Right lobe of liver (tissue), 6 donors: Measurements from ENCODE around the gene FAM110C. TPM values are rescaled to one million over a fixed set of nuclear protein-coding genes. Genes with fewer than 3 reads are reported as not detected.

Experiments
- ATAC-seq, 4 donors: fragments of 200-7000 bp; cut with Tn5 transposase; one replicate each; pipeline ENCODE4 v1.9.1; 2020; ENCODE audit warnings: mild to moderate bottlenecking in 4 of 4, moderate library complexity in 4 of 4
- DNase-seq, 3 donors: peaks; one replicate each; pipeline ENCODE4 v3.0.0-alpha.2; 2020
- H3K27ac ChIP-seq, 3 donors: fragments of 200-600 bp; one replicate each; pipeline ENCODE4 v1.8.0; 2022
- H3K27me3 ChIP-seq, 2 donors: fragments of 200-600 bp; one replicate each; pipeline ENCODE4 v1.8.0; 2022
- H3K36me3 ChIP-seq, 4 donors: fragments of 200-600 bp; sonication (generic) in 1 of 4; one replicate each; pipeline versions ENCODE4 v1.5.1 to v1.8.0; 2017 to 2022; ENCODE audit warnings: control low read depth in 1 of 4
- H3K4me1 ChIP-seq, 4 donors: fragments of 200-600 bp; sonication (generic) in 1 of 4; one replicate each; pipeline versions ENCODE4 v1.5.1 to v1.8.0; 2017 to 2022; ENCODE audit warnings: control low read depth in 1 of 4
- H3K4me3 ChIP-seq, 3 donors: fragments of 200-600 bp; one replicate each; pipeline ENCODE4 v1.8.0; 2022
- H3K9me3 ChIP-seq, 4 donors: fragments of 200-600 bp; sonication (generic) in 1 of 4; one replicate each; pipeline versions ENCODE4 v1.5.1 to v1.8.0; 2017 to 2022; ENCODE audit warnings: control low read depth in 1 of 4
- POLR2A ChIP-seq: fragments of 450-650 bp; IDR thresholded peaks from one replicate; pipeline ENCODE4 v1.6.1; 2017; ENCODE audit warnings: antibody characterized with exemption, mild to moderate bottlenecking
- WGBS: methylation state at CpG from one replicate; pipeline ENCODE4 v1.1.6; 2018; ENCODE audit warnings: low coverage, low lambda C conversion rate; ENCODE audit not compliant: insufficient coverage; ENCODE audit errors: missing lambda C conversion rate; 5-methylcytosine and 5-hydroxymethylcytosine counted together
- intact Hi-C, 2 donors: fragments of 100-400 bp; cut with DNase I; formaldehyde crosslinking; loops; one replicate each; pipeline versions ENCODE4 v1.11.2 to v1.14.1; 2022
- total RNA-seq, 6 experiments: library from RNA; depleted of rRNA in 2 of 6; stranded (reverse); fragments of >200 nt in 2 of 6; fragmentation: NEBNext Ultra II Directional in 3 of 6; extraction: Animal tissue kit (Norgen Biotek cat#: 25700) in 3 of 6; gene quantifications; one replicate each; pipeline versions ENCODE4 v1.1.0 to v1.2.4, GENCODE V29; 2016 to 2023
- TF ChIP-seq, protein P1 (sequence below), 4 donors: fragments of 200-600 bp in 3 of 4; fragments of 450-650 bp in 1 of 4; IDR thresholded peaks; one replicate each; pipeline versions ENCODE4 v1.5.1 to v1.8.0; 2016 to 2022; ENCODE audit warnings: antibody characterized with exemption in 4 of 4, mild to moderate bottlenecking in 2 of 4
- donor health status: DM: no; HTN: yes; CAD: no.
- donor health status: DM: no; HTN: no; CAD: no.
- donor health status: DM: no; HTN: no; CAD: no.
- donor health status: DM: no; HTN: yes; CAD: no.
- donor health status: DM: no; HTN: yes; CAD: no.

The FAM110C gene
- total RNA-seq, 6 experiments from 2014 or later = 5.6 to 17.8 (median 8.8) TPM

DNA sequence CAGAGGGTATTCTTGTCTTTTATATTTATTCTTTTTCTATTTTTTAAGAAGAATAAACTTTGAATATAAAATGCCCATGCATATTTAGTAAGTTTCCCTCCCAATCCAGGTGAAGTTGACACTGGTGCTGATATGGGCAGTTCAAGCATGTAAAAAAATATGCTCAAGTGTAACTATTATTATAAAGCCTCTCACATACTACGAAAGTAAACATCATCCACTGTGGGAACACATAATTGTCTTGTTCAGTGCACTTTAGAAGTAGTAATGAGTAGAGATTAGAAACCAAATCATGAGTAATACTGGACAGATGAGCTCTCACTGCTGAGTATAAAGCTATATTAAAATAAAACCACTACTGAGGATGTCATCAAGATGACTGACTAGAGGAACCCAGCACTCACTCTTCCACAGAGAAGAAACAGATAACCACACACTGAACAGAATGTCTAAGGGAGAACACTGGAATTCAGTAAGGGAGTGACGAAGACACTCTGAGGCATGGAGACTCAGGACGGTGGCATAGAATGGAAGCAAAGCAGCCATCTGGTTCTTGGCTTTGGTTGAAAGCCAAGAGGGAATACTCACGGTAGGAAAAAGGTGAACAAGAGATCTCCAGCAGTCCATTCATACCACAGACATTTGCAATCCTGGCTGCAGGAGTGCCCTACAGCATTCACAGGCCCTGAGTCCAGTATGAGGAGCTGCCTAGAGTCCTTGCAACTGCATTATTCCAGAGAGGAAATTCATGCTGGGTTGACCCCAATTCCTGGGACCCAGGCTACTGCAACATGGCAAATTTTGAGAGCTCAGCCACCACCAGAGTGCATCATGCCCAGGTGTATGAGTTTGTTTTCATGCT is 9.5 kb upstream of the FAM110C start:
- 78% methylated on average over 4 of the region's 4 CpGs for WGBS
- H3K9me3 ChIP-seq = no peaks in the 10 kb centered on the region
- TF ChIP-seq, protein P1, sequence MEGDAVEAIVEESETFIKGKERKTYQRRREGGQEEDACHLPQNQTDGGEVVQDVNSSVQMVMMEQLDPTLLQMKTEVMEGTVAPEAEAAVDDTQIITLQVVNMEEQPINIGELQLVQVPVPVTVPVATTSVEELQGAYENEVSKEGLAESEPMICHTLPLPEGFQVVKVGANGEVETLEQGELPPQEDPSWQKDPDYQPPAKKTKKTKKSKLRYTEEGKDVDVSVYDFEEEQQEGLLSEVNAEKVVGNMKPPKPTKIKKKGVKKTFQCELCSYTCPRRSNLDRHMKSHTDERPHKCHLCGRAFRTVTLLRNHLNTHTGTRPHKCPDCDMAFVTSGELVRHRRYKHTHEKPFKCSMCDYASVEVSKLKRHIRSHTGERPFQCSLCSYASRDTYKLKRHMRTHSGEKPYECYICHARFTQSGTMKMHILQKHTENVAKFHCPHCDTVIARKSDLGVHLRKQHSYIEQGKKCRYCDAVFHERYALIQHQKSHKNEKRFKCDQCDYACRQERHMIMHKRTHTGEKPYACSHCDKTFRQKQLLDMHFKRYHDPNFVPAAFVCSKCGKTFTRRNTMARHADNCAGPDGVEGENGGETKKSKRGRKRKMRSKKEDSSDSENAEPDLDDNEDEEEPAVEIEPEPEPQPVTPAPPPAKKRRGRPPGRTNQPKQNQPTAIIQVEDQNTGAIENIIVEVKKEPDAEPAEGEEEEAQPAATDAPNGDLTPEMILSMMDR (IDR thresholded peaks at IDR 0.05) = no peak
- TF ChIP-seq POLR2A = no peak
- no peak overlapping the region for H3K4me3 ChIP-seq
- H3K36me3 ChIP-seq = no peaks in the 10 kb centered on the region
- H3K27ac ChIP-seq = no peak overlapping the region
- ATAC-seq = no peak
- H3K4me1 ChIP-seq = no peaks in the 10 kb centered on the region
- no peaks in the 10 kb centered on the region for H3K27me3 ChIP-seq
- DNase-seq = no peak
- intact Hi-C loops = no loop called here

DNA sequence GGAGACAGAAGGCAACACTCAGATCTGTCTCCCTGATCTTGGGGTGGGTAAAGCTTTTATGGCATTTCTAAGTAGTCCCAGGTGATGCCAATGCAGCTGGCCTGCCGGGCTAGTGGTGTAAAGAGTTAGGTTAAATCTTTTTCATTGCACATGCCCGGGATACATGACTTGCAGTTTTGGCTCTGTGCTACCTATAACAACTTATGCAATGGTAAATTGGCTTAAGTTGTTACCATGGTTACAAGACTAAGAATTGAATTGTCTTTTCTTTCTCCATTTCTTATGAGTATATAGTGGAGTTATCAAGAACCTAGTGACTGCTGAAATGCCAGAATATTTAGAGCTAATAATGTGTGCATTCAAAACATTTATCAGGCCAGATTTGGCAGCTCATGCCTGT is 5.3 kb upstream of the FAM110C start:
- intact Hi-C loops = no loop called here
- H3K4me1 ChIP-seq = peaks cover 0 to 10% (median 3%) of the 10 kb centered on the region in 4 donors

DNA sequence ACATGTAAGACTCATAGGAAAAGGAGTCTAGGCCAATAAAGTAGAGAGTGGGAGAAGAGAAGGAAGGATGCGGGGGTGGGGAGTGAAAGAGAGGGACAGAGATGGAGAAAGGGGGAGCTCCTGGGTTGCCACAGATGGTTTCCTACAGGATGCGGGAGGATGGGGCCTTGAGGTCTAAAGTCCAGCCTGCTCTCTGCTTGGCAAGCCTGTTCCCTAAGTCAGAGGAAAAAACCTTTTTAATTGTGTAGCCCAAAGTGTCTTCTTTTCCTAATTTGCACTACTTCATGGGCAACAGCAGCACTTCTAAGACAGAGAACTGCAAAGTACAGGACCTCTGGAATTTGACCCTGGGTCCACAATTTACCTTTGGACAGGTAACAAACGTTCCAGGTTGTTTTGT is 1.4 kb upstream of the FAM110C start:
- ATAC-seq (peak in 1 of 4 donors; percentile 8), DNase-seq (no peak)
- Histone ChIP-seq H3K4me1 (peaks cover 0 to 29% (median 12%) of the 10 kb centered on the region in 4 donors), H3K9me3 (no peaks in the 10 kb centered on the region), H3K4me3 (peak overlapping the region in 2 of 3 donors; percentile 83 to 86), H3K27ac (peak overlapping the region; percentile 81 to 98 (median 88)), H3K27me3 (no peaks in the 10 kb centered on the region), H3K36me3 (no peaks in the 10 kb centered on the region)
- TF ChIP-seq, protein P1 (IDR thresholded peaks at IDR 0.05) = no peak
- intact Hi-C loops = no loop called here
- WGBS = 39% methylated on average over 3 of the region's 3 CpGs

More for the DNA sequence above, 5.3 kb upstream of the FAM110C start:
- Histone ChIP-seq H3K36me3 (no peaks in the 10 kb centered on the region), H3K27me3 (no peaks in the 10 kb centered on the region), H3K27ac (no peak overlapping the region), H3K9me3 (no peaks in the 10 kb centered on the region), H3K4me3 (no peak overlapping the region)
- TF ChIP-seq POLR2A = no peak
- TF ChIP-seq, protein P1 (IDR thresholded peaks at IDR 0.05) = no peak
- DNase-seq (no peak), ATAC-seq (no peak)
- 58% methylated on average over 2 of the region's 2 CpGs for WGBS

DNA sequence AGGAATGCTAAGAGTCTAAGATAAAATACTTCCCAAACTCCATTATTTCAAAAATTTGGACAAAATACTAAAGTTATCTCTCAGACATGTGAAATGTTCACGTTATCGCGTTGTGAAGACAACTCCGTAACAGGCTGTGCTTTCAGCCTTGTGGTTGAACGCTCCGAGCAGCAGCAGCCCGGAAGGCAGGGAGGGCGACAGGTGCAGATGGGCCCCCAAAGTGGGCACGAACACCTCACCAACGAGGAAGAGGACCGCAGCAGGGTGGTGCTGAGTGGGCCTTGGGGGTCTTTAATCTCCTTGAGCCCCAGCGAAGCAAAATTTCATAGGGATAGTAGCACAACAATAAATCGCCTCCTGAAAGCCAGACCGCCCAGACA is 1.0 kb upstream of the FAM110C start:
- ATAC-seq = no peak
- WGBS = 44% methylated on average over 14 of the region's 14 CpGs
- TF ChIP-seq POLR2A = no peak
- TF ChIP-seq, protein P1 (IDR thresholded peaks at IDR 0.05) = no peak
- Histone ChIP-seq H3K27me3 (no peaks in the 10 kb centered on the region), H3K9me3 (no peaks in the 10 kb centered on the region), H3K36me3 (no peaks in the 10 kb centered on the region), H3K4me1 (peaks cover 0 to 31% (median 14%) of the 10 kb centered on the region in 4 donors), H3K27ac (peak overlapping the region; percentile 81 to 98 (median 88)), H3K4me3 (peak overlapping the region; percentile 78 to 86 (median 83))
- intact Hi-C loops = no loop called here
- DNase-seq = no peak
